RWPE2 (cell line): ENCODE results near the gene CTNND2.
A peak's percentile ranks its signal among the peaks of the same experiment; 100 is the strongest.

ENCODE experiments used
- ATAC-seq: fragments of 200-7000 bp; cut with Tn5 transposase; 3 replicates; pipeline ENCODE4 v1.9.1; 2021; ENCODE audit warnings: low read depth
- DNase-seq: peaks from one replicate; pipeline ENCODE4 v3.0.0-alpha.2; 2020; ENCODE audit warnings: low spot score
- H3K27ac ChIP-seq: fragments of 450-650 bp; 2 replicates; pipeline ENCODE4 v1.5.1; 2017; ENCODE audit warnings: mild to moderate bottlenecking; ENCODE audit not compliant: poor library complexity, severe bottlenecking
- H3K27me3 ChIP-seq: fragments of 250-450 bp; sonication (Bioruptor Pico); 2 replicates; pipeline ENCODE4 v1.5.1; 2021; ENCODE audit warnings: mild to moderate bottlenecking, moderate library complexity; ENCODE audit not compliant: insufficient read depth, poor library complexity, severe bottlenecking
- H3K36me3 ChIP-seq: fragments of 250-450 bp; sonication (Bioruptor Pico); 2 replicates; pipeline ENCODE4 v1.5.1; 2020; ENCODE audit warnings: low read depth, mild to moderate bottlenecking, moderate library complexity
- H3K4me1 ChIP-seq: fragments of 250-450 bp; sonication (Bioruptor Pico); 2 replicates; pipeline ENCODE4 v1.5.1; 2021; ENCODE audit warnings: mild to moderate bottlenecking, moderate library complexity; ENCODE audit not compliant: insufficient read depth, poor library complexity, severe bottlenecking
- H3K4me3 ChIP-seq: fragments of 250-450 bp; sonication (Bioruptor Pico); 2 replicates; pipeline ENCODE4 v1.5.1; 2021; ENCODE audit warnings: mild to moderate bottlenecking, moderate library complexity; ENCODE audit not compliant: severe bottlenecking
- H3K9me3 ChIP-seq: fragments of 250-450 bp; sonication (Bioruptor Pico); 2 replicates; pipeline ENCODE4 v1.5.1; 2021; ENCODE audit warnings: mild to moderate bottlenecking, moderate library complexity; ENCODE audit not compliant: severe bottlenecking
- TF ChIP-seq, protein P1 (sequence below): fragments of 450-650 bp; IDR thresholded peaks from one replicate; pipeline ENCODE4 v1.5.1; 2017; ENCODE audit warnings: mild to moderate bottlenecking, moderate library complexity; ENCODE audit not compliant: poor library complexity, severe bottlenecking

Gene CTNND2

DNA sequence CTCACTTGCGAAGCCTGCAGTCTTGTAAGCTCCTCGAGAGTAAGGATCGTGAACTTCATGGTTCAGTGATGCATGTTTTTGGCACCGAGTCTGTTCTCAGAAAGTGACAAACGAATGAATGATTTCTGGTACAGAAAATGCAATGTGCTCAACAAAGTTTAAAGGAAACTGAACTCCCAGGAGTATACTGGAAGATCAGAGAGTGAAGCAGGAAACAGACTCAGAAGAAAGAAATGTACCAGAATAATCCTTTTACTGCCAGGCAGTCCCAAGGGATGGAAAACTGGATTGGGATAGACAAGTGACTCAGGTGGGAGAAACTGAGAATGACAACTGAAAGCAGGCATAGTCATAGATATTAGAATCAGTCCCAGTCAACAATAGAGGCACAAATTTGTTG, 420.6 kb downstream of the CTNND2 start:
- no peak; the same call in 2 of the 3 replicates for ATAC-seq
- Histone ChIP-seq H3K27me3 (peaks cover 3% of the 10 kb centered on the region), H3K4me3 (no peak overlapping the region), H3K27ac (no peak overlapping the region), H3K36me3 (no peaks in the 10 kb centered on the region), H3K9me3 (no peaks in the 10 kb centered on the region), H3K4me1 (no peaks in the 10 kb centered on the region)
- TF ChIP-seq, protein P1, sequence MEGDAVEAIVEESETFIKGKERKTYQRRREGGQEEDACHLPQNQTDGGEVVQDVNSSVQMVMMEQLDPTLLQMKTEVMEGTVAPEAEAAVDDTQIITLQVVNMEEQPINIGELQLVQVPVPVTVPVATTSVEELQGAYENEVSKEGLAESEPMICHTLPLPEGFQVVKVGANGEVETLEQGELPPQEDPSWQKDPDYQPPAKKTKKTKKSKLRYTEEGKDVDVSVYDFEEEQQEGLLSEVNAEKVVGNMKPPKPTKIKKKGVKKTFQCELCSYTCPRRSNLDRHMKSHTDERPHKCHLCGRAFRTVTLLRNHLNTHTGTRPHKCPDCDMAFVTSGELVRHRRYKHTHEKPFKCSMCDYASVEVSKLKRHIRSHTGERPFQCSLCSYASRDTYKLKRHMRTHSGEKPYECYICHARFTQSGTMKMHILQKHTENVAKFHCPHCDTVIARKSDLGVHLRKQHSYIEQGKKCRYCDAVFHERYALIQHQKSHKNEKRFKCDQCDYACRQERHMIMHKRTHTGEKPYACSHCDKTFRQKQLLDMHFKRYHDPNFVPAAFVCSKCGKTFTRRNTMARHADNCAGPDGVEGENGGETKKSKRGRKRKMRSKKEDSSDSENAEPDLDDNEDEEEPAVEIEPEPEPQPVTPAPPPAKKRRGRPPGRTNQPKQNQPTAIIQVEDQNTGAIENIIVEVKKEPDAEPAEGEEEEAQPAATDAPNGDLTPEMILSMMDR, result no peak
- DNase-seq, result no peak

DNA sequence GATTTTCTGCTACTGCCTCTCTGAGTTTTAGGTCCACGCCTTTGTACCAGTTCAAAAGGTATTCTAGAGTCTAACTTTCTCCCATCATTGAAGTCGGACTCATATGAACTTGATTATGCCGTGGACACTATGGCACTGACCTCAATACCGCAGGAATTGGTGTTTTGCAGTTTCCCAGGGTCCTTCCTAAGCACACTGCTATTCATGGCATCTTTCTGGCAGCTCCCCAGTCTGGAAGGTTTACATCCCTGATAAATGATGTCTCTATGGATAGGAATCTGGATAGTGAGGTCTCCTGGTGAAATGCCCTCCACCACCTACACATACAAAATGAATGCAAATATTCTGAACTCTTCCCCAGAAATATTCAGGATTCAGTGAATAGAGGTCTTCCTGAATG, 422.2 kb downstream of the CTNND2 start:
- H3K4me3 ChIP-seq, result no peak overlapping the region
- no peak for ATAC-seq
- H3K36me3 ChIP-seq, result no peaks in the 10 kb centered on the region
- no peak overlapping the region for H3K27ac ChIP-seq
- H3K4me1 ChIP-seq, result no peaks in the 10 kb centered on the region
- peaks cover 3% of the 10 kb centered on the region for H3K27me3 ChIP-seq
- no peaks in the 10 kb centered on the region for H3K9me3 ChIP-seq
- no peak for DNase-seq
- TF ChIP-seq, protein P1, result no peak

DNA sequence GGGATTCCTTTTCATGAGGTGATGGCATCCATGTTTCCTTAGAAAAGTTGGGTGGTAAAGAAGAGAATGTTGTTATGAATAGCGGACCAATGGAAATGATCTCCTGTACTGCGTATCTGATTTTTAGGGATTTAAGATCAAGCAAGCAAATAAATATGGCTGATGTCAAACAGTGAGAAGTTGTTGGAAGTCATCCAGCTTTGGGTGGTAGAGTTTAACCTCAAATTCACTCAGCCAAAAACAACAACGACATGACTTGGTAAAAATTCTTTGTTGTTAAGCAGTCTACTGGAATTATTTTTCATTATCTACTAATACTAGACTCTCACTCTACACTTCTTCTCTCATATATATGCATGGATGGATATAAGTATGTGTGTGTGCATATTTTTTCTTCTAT, 426.5 kb downstream of the CTNND2 start:
- Histone ChIP-seq H3K4me1 (no peaks in the 10 kb centered on the region), H3K27me3 (peaks cover 18% of the 10 kb centered on the region)

DNA sequence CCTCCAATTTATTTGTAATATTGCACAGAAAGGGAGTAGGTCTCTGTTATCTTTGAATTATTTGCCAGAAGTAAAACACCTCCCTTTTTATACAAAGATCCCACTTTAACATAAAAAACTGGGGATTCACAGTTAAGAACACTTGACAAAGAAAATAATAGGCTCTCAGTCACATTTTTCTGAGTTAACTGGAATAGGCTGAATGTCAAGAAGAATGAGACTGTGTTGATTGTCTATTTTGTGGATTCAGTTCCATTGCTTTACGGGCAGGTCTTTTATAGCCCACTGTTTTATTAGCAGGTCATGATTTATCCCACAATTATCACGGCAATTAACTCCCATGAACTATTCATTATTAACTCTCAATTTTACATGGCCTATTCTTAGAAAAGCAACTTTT, 427.4 kb downstream of the CTNND2 start:
- no peaks in the 10 kb centered on the region for H3K9me3 ChIP-seq
- no peaks in the 10 kb centered on the region for H3K36me3 ChIP-seq
- no peaks in the 10 kb centered on the region for H3K4me1 ChIP-seq
- no peak for DNase-seq
- ATAC-seq, result no peak
- H3K4me3 ChIP-seq, result no peak overlapping the region
- TF ChIP-seq, protein P1, result no peak
- H3K27ac ChIP-seq, result no peak overlapping the region
- H3K27me3 ChIP-seq, result peaks cover 19% of the 10 kb centered on the region

More for the DNA sequence above, 426.5 kb downstream of the CTNND2 start:
- ATAC-seq (no peak), DNase-seq (no peak)
- Histone ChIP-seq H3K27ac (no peak overlapping the region), H3K9me3 (no peaks in the 10 kb centered on the region), H3K36me3 (no peaks in the 10 kb centered on the region), H3K4me3 (no peak overlapping the region)
- TF ChIP-seq, protein P1, result no peak

DNA sequence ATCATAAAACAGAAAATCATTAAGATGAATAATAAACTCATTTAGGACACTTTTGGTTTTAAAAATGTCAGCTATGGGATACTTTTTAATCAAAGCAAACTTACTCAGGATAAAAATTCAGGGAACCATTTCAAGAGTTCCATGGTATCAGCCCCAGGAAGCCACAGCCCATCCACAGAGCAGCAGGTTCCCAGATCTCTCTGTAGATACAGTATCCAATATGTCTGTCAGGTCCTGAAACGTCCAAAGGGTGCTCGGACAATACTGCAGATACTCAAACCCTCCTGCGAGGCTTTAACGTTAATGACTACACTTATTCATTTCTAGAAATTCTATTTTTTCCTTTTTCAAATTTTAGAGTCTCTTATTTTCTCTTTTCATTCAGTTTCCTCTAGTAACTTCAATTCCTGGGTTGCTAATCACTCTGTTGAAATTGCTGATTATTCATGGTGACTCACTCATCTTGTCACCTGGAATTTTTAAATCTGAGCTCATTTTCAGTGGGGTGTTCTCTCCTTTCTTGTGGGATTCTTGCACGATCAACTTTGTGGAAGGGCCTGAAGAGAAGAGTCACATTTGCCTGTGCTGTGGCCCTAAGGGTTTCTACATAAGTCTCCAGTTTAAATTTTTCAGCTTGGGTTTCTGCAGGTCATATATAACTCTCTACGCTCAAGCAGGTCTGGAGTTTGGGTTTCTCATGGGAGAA, 435.8 kb downstream of the CTNND2 start:
- peak; percentile 73 for ATAC-seq
- H3K4me3 ChIP-seq, result no peak overlapping the region
- no peak for DNase-seq

More for the DNA sequence above, 435.8 kb downstream of the CTNND2 start:
- H3K36me3 ChIP-seq, result no peaks in the 10 kb centered on the region
- H3K27me3 ChIP-seq, result peaks cover 6% of the 10 kb centered on the region
- no peak overlapping the region for H3K27ac ChIP-seq
- peaks cover 6% of the 10 kb centered on the region for H3K4me1 ChIP-seq
- H3K9me3 ChIP-seq, result no peaks in the 10 kb centered on the region
- TF ChIP-seq, protein P1, result no peak
